Dedifferentiated amniotic fluid mesenchymal stem cell (primary cell): ENCODE measurements around the gene DPEP3.

ENCODE experiments used
- DNase-seq: peaks from one replicate; pipeline ENCODE4 v3.0.0-alpha.2; 2016; ENCODE audit errors: extremely low spot score

The DPEP3 gene

GRCh38 chr16:67931712-67932461 lies 48.4 kb downstream of the DPEP3 start, which contains the start of gene CTRL:
Gene CTRL (minus strand): TSS chr16:67931862. CDS start chr16:67931852, 10 bp downstream.
- no peak for DNase-seq

GRCh38 chr16:67930678-67931211 lies 49.6 kb downstream of the DPEP3 start:
- no peak for DNase-seq

- no peak for DNase-seq
Measured at GRCh38 chr16:67930191-67930590, 50.1 kb downstream of the DPEP3 start.

DNA sequence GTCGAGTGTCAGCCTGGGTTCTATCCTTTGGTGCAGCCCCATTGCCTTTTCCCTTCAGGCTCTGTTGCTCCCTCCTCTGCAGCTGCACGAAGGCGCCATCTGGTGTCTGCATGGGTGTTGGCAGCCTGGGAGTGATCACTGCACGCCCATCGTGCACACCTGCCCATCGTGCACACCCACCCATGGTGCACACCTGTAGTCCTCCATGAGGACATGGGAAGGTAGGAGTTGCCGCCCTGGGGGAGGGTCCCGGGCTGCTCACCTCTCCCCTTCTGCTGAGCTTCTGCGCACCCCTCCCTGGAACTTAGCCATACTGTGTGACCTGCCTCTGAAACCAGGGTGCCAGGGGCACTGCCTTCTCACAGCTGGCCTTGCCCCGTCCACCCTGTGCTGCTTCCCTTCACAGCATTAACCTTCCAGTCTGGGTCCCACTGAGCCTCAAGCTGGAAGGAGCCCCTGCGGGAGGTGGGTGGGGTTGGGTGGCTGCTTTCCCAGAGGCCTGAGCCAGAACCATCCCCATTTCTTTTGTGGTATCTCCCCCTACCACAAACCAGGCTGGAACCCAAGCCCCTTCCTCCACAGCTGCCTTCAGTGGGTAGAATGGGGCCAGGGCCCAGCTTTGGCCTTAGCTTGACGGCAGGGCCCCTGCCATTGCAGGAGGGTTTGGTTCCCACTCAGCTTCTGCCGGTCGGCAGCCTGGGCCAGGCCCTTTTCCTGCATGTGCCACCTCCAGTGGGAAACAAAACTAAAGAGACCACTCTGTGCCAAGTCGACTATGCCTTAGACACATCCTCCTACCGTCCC lies 51.5 kb downstream of the DPEP3 start:
- no peak for DNase-seq

DNA sequence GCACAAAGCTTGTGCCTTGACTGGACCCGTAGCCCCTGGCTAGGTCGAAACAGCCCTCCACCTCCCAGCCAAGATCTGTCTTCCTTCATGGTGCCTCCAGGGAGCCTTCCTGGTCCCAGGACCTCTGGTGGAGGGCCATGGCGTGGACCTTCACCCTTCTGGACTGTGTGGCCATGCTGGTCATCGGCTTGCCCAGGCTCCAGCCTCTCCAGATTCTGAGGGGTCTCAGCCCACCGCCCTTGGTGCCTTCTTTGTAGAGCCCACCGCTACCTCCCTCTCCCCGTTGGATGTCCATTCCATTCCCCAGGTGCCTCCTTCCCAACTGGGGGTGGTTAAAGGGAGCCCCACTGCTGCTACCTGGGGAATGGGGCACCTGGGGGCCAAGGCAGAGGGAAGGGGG lies 52.2 kb downstream of the DPEP3 start:
- DNase-seq = no peak

GRCh38 chr16:67927131-67927941 lies 53.0 kb downstream of the DPEP3 start:
- DNase-seq = no peak

DNA sequence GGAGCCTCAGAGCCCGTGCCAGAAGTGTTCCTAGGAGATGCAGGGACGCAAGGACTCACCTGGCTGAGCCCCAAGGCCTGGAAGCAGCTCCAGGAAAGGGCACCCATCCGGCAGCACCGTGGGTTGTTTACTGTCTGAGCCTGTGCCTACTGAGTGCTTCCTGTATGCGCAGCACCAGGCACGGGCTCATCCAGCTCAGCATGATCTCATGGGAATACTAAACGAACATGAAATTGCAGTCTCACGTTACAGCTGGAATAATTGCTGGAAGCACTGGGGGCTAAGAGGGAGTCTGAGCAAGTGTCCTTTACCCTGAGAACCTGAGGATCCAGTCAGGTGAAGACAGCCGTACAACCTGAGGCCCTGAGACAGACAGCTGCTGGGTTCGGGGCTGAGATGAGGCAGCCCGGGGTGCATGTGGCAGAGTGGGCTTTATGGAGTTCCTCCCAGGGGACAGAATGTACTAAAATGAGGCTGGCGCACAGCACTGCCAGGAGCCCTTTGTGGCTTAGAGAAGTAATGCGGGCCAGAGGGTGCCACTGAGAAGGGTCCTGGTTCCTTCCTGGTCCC lies 54.0 kb downstream of the DPEP3 start:
- DNase-seq = no peak
